Fibroblast of villous mesenchyme (primary cell): ENCODE results near the gene RAPGEF3. TPM values are rescaled to one million over a fixed set of nuclear protein-coding genes. Genes with fewer than 3 reads are reported as not detected.

Experiments used
- DNase-seq: peaks from one replicate; pipeline ENCODE4 v3.0.0-alpha.2; 2010; ENCODE audit warnings: low read depth
- H3K4me3 ChIP-seq: 2 replicates; pipeline ENCODE4 v1.5.1; 2011; ENCODE audit warnings: low read depth, mild to moderate bottlenecking, low read length
- CTCF ChIP-seq: IDR thresholded peaks from 2 replicates; pipeline ENCODE4 v1.5.1; 2012; ENCODE audit warnings: low read depth, mild to moderate bottlenecking, low read length; ENCODE audit not compliant: insufficient read depth
- total RNA-seq: library from RNA; depleted of rRNA; stranded (reverse); fragments of >200 nt; gene quantifications from 2 replicates; pipeline ENCODE4 v1.2.3, GENCODE V29; 2012

RAPGEF3 gene
- total RNA-seq, 1 donor = 9.1 TPM

- no peak overlapping the region for H3K4me3 ChIP-seq
- no peak for DNase-seq
- no peak for TF ChIP-seq CTCF
Observed at GRCh38 chr12:47750229-47750798, 8.4 kb downstream of the RAPGEF3 start.

- no peak for DNase-seq
- H3K4me3 ChIP-seq = no peak overlapping the region
- TF ChIP-seq CTCF = no peak
Observed at GRCh38 chr12:47748899-47749298, 9.8 kb downstream of the RAPGEF3 start.

GRCh38 chr12:47748507-47748828, 10.2 kb downstream of the RAPGEF3 start:
- DNase-seq = no peak
- TF ChIP-seq CTCF = no peak

GRCh38 chr12:47747596-47748506, 10.8 kb downstream of the RAPGEF3 start:
- DNase-seq = no peak
- no peak overlapping the region for H3K4me3 ChIP-seq
- no peak for TF ChIP-seq CTCF

More at GRCh38 chr12:47748507-47748828, 10.2 kb downstream of the RAPGEF3 start:
- H3K4me3 ChIP-seq = no peak overlapping the region

GRCh38 chr12:47747126-47747525, 11.6 kb downstream of the RAPGEF3 start:
- no peak overlapping the region for H3K4me3 ChIP-seq
- TF ChIP-seq CTCF = no peak
- no peak for DNase-seq

GRCh38 chr12:47746523-47746922, 12.2 kb downstream of the RAPGEF3 start:
- no peak overlapping the region for H3K4me3 ChIP-seq
- TF ChIP-seq CTCF = no peak
- DNase-seq = no peak
